IPS DF 6.9 (cell line): ENCODE measurements around the gene MYRFL.
"Not testable (repeated sequence)": the region's sequence is repeated elsewhere in the genome, so short reads cannot be mapped to it uniquely, and the experiment has no call there.

Experiments used
- DNase-seq: peaks from one replicate; pipeline ENCODE4 v3.0.0-alpha.2; 2013; ENCODE audit warnings: low read depth, low spot score
- H3K27ac ChIP-seq: one replicate; pipeline ENCODE4 v1.5.1; 2013; ENCODE audit warnings: low read length, control low read depth
- H3K27me3 ChIP-seq: 2 replicates; pipeline ENCODE4 v1.6.1; 2013; ENCODE audit warnings: mild to moderate bottlenecking, low read length; ENCODE audit not compliant: control insufficient read depth, insufficient read depth
- H3K36me3 ChIP-seq: 2 replicates; pipeline ENCODE4 v1.6.1; 2013; ENCODE audit warnings: low read length; ENCODE audit not compliant: control insufficient read depth, insufficient read depth
- H3K4me1 ChIP-seq: 2 replicates; pipeline ENCODE4 v1.6.1; 2013; ENCODE audit warnings: low read length; ENCODE audit not compliant: control insufficient read depth, insufficient read depth
- H3K4me3 ChIP-seq: 2 replicates; pipeline ENCODE4 v1.5.1; 2013; ENCODE audit warnings: mild to moderate bottlenecking, low read length
- H3K9me3 ChIP-seq: 2 replicates; pipeline ENCODE4 v1.6.1; 2013; ENCODE audit warnings: low read length, inconsistent platforms; ENCODE audit not compliant: control insufficient read depth, insufficient read depth
- WGBS: extraction: QIAGEN DNeasy Blood & Tissue Kit; methylation state at CpG from one replicate; pipeline ENCODE4 v1.1.7; 2013; ENCODE audit warnings: mixed read lengths, missing lambda C conversion rate; ENCODE audit not compliant: insufficient read length, insufficient coverage; 5-methylcytosine and 5-hydroxymethylcytosine counted together

MYRFL gene

GRCh38 chr12:69824966-69825560 lies at the start of gene MYRFL:
Gene MYRFL (plus strand): TSS chr12:69825227. CDS start chr12:69825518, 291 bp downstream.
- Histone ChIP-seq H3K36me3 (no peaks in the 10 kb centered on the region), H3K27ac (no peak within 1 kb of the TSS), H3K27me3 (no peaks in the 10 kb centered on the region), H3K4me1 (no peaks in the 10 kb centered on the region), H3K9me3 (no peaks in the 10 kb centered on the region), H3K4me3 (no peak within 1 kb of the TSS)
- WGBS, result no CpG with 5 or more reads among the region's 5 CpGs
- no peak for DNase-seq

GRCh38 chr12:69779928-69780327 lies 45.1 kb upstream of the MYRFL start:
- H3K36me3 ChIP-seq, result no peaks in the 10 kb centered on the region
- H3K4me1 ChIP-seq, result no peaks in the 10 kb centered on the region
- H3K4me3 ChIP-seq, result no peak overlapping the region
- H3K27ac ChIP-seq, result no peak overlapping the region
- DNase-seq, result peak; percentile 63
- no peaks in the 10 kb centered on the region for H3K27me3 ChIP-seq
- no CpG with 5 or more reads among the region's 7 CpGs for WGBS
- no peaks in the 10 kb centered on the region for H3K9me3 ChIP-seq

DNA sequence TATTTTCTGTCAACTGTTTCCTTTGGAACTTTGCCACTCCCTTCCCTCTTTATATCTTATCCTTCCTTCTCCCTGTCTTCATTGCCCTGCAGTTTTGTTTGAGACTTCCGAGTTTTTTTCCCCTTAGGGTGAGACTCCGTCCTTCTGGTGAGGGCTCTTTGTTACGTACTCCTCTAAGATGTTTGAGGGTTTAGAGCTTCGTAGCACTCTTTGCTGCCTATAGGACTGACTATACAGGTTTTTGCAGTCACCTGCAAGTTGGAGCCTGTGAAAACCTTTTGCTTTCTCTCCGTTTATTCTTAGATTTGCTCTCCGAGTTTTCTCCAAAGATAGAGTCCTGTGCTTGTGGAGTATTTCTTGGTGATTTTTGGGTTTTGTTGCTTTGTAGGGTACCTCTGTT lies 41.7 kb upstream of the MYRFL start:
- no peaks in the 10 kb centered on the region for H3K9me3 ChIP-seq

DNA sequence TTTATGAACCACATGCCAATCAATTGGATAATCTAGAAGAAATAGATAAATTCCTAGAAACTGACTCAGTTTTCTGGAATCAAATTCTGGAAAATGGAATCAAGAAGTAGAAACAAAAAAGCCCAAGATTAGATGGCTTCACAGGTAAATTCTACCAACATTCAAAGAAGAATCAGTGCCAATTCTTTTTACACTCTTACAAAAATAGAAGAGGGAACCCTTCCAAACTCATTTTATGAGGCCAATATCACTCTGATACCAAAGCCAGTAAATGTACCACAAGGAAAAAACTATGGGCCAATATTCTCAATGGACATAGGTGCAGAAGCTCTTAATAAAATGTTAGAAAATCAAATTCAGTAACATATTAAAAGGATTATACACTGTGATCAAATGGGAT lies 35.7 kb upstream of the MYRFL start:
- no peak overlapping the region for H3K4me3 ChIP-seq
- H3K27me3 ChIP-seq, result no peaks in the 10 kb centered on the region
- H3K27ac ChIP-seq, result no peak overlapping the region
- H3K9me3 ChIP-seq, result no peaks in the 10 kb centered on the region
- H3K36me3 ChIP-seq, result no peaks in the 10 kb centered on the region
- no peak for DNase-seq
- H3K4me1 ChIP-seq, result no peaks in the 10 kb centered on the region

More for the DNA sequence above, 41.7 kb upstream of the MYRFL start:
- no CpG with 5 or more reads among the region's 6 CpGs for WGBS
- H3K27me3 ChIP-seq, result no peaks in the 10 kb centered on the region
- H3K27ac ChIP-seq, result no peak overlapping the region
- no peaks in the 10 kb centered on the region for H3K4me1 ChIP-seq
- DNase-seq, result no peak
- no peaks in the 10 kb centered on the region for H3K36me3 ChIP-seq
- no peak overlapping the region for H3K4me3 ChIP-seq

DNA sequence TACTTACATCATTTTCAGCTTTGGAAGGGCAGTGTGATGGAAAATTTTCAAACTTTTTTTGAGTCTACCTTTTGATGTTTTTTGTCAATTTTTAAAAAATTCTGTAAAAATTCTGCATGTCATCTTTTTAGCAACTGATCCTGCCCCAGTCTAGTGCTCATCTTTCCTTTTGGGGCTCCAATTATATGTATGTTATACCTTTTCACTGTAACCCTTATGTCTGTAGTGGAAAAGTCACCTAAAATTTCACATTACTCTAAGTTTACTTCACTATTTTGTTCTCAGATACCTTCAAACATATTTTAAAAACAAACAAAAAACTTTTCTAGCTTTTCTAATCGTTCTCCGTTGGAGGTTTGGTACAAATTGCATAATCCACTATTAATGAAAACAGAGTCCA lies 32.5 kb upstream of the MYRFL start:
- H3K4me3 ChIP-seq, result no peak overlapping the region
- no peaks in the 10 kb centered on the region for H3K9me3 ChIP-seq
- H3K27ac ChIP-seq, result no peak overlapping the region
- no peaks in the 10 kb centered on the region; the same call in 1 of the 2 replicates for H3K36me3 ChIP-seq
- DNase-seq, result no peak
- WGBS, result 100% methylated on average over 1 of the region's 2 CpGs
- no peaks in the 10 kb centered on the region for H3K4me1 ChIP-seq
- H3K27me3 ChIP-seq, result no peaks in the 10 kb centered on the region

DNA sequence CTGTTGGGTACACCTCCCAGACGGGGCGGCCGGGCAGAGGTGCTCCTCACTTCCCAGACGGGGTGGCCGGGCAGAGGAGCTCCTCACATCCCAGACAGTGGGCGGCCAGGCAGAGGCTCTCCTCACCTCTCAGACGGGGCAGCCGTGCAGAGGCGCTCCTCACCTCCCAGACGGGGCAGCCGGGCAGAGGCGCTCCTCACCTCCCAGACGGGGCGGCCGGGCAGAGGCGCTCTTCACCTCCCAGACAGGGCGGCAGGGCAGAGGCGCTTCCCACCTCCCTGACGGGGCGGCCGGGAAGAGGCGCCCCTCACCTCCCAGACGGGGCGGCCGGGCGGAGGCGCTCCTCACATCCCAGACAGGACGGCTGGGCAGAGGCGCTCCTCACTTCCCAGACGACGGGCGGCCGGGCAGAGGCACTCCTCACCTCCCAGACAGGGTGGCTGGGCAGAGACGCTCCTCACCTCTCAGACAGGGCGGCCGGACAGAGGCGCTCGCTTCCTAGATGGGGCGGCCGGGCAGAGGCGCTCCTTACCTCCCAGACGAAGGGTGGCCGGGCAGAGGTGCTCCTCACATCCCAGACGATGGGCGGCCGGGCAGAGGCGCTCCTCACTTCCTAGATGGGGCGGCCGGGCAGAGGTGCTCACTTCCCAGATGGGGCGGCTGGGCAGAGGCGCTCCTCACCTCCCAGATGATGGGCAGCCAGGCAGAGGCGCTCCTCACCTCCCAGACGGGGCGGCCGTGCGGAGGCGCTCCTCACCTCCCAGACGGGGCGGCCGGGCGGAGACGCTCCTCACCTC lies 17.7 kb upstream of the MYRFL start:
- not testable (repeated sequence) for H3K4me3 ChIP-seq, H3K4me1 ChIP-seq, H3K36me3 ChIP-seq, H3K9me3 ChIP-seq, H3K27ac ChIP-seq, H3K27me3 ChIP-seq, DNase-seq
- WGBS, result no CpG with 5 or more reads among the region's 62 CpGs

DNA sequence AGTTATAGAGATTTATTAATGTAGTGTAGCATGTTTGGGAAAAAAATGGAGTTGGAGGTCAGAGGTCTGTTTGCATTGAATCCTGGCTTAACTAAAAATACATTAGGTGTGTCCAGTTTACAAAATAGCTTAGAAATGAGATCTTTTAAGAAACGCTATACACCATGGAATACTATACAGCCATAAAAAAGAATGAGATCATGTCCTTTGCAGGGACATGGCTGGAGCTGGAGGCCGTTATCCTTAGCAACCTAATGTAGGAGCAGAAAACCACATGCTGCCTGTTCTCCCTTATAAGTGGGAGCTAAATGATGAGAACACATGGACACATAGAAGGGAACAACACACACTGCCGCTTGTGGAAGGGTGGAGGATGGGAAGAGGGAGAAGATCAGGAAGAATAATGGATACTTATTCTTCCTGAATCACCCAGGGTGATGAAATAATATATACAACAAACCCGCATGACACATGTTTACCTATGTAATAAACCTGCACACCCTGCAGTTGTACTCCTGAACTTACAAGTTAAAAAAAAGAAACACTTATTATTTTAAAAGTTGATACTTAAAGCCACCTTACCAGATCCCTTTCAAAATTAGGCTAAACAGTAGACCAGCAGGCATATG lies 14.0 kb upstream of the MYRFL start:
- DNase-seq, result no peak
- no peaks in the 10 kb centered on the region for H3K4me1 ChIP-seq
- H3K27ac ChIP-seq, result no peak overlapping the region
- no peaks in the 10 kb centered on the region for H3K9me3 ChIP-seq
- WGBS, result no CpG with 5 or more reads among the region's 4 CpGs
- H3K27me3 ChIP-seq, result no peaks in the 10 kb centered on the region
- H3K4me3 ChIP-seq, result no peak overlapping the region
- H3K36me3 ChIP-seq, result no peaks in the 10 kb centered on the region

DNA sequence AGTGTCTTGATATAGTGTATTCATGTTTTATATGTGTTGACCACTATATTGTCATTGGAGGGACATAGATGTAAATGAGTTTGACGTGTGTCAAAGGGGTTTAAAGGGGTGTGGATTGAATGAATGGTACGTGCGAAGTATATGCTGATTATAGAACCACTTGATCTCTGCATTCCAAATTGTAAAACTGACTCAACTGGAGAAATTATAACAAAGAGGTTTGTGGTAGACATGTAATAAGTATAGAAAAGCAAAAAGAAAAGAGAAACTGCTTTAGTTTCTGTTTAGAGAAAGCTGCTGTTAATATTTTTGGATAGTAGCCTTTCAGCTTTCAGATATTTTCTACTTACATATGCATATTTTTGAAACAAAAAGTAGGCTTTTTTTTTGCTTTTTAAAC lies 8.9 kb upstream of the MYRFL start:
- DNase-seq, result no peak
- Histone ChIP-seq H3K36me3 (no peaks in the 10 kb centered on the region), H3K9me3 (no peaks in the 10 kb centered on the region)

DNA sequence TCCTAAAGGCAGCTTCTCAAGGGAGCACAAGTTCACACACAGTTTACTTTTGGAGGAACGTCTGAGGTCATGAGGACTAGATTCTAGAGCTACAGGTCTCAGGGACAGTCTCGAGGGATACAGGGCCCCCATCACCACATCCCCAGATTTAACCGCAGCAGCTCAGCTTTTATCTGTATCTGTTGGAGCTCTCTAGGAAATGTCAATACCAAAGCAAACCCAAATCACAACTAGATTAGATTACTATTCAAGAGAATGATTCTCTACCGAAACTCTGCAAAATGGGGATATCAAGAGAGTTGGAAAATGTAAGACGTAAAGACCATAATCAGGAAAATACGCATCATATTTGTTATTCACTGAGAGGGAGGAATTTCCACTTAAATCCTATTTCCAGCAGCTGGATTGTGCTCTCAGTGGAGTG lies 4.0 kb upstream of the MYRFL start:
- H3K4me3 ChIP-seq, result no peak overlapping the region
- no CpG with 5 or more reads among the region's 6 CpGs for WGBS
- H3K27ac ChIP-seq, result no peak overlapping the region
- H3K4me1 ChIP-seq, result no peaks in the 10 kb centered on the region
- no peaks in the 10 kb centered on the region for H3K36me3 ChIP-seq
- no peaks in the 10 kb centered on the region for H3K27me3 ChIP-seq
- DNase-seq, result no peak
- H3K9me3 ChIP-seq, result no peaks in the 10 kb centered on the region

More for the DNA sequence above, 8.9 kb upstream of the MYRFL start:
- no peaks in the 10 kb centered on the region for H3K27me3 ChIP-seq
- H3K4me3 ChIP-seq, result no peak overlapping the region
- 100% methylated on average over 3 of the region's 3 CpGs for WGBS
- no peaks in the 10 kb centered on the region for H3K4me1 ChIP-seq
- H3K27ac ChIP-seq, result no peak overlapping the region

DNA sequence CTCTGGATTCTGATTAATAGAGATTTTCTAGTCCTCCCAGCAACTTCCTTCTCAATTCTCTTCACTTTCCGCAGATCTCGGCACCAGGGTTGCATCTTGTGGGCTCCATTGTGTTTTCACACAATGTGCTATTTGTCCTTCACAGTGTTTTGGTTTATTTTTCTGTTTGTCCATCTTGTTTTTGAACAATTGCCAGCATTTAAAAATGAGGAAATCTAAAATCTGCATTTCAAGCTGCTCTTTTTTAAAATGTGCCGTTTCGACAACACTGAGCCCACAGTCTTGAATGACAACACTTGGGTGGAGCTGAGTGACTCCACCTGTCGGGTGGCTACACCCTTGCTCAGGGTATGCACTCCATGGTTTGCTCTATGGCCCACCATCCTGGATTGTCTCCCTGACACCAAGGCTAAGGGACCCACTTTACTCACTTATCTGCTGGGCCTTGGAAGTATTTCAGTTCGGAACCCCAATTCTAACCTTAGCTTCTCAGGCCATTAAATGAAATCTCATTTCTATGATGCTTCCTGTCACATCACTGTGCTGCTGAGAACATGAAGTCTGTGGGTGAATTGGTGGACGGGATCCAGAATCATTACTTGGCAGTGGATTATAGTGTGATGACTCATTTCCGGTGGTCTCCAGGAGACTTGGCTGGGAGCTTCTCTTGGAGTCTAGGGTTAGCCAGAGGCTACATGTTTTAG lies 3.4 kb upstream of the MYRFL start:
- WGBS, result no CpG with 5 or more reads among the region's 8 CpGs
- Histone ChIP-seq H3K36me3 (no peaks in the 10 kb centered on the region), H3K9me3 (no peaks in the 10 kb centered on the region), H3K27ac (no peak overlapping the region), H3K4me3 (no peak overlapping the region), H3K4me1 (no peaks in the 10 kb centered on the region), H3K27me3 (no peaks in the 10 kb centered on the region)
- no peak for DNase-seq
